ENCODE results near the gene APBB2.

DNA sequence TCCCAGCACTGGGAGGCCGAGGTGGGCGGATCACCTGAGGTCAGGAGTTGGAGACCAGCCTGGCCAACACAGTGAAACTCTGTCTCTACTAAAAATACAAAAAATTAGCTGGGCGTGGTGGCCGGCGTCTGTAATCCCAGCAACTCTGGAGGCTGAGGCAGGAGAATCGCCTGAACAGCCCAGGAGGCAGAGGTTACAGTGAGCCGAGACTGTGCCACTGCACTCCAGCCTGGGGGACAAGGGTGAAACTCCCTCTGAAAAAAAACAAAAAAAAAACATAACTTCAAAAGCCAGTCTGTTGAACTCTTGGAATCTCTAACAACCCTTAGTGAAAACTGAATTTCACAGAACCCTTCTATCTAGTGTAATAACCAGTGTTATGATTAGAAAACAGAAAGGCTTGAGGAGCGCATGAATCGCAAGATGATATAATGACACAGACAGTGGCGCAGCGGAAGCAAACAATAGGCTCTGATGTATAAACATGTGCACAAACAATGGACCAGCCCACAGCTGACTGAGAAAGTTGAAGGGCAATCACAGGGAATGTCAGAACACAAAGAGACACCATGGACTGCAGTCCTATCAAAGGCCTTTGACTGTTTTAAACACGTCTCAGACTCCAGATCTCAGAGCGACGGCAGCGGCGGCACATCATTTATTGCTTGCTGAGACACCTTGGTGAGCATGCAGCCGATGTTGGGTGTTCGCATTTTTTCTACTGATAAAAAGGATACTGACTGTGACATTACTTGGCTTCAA is 383.0 kb downstream of the APBB2 start:
- TF ChIP-seq POLR2AphosphoS5 (IDR thresholded peaks at IDR 0.05; ENCODE audit: borderline replicate concordance, low read depth, low read length) = no peak
- TF ChIP-seq EZH2 (IDR thresholded peaks at IDR 0.05) = no peak
- TF ChIP-seq FOXP2 (optimal IDR thresholded peaks at IDR 0.05; ENCODE audit: control extremely low read depth, extremely low read length, insufficient read depth) = no peak
